B cell (primary cell): ENCODE data around the gene PDZRN3.

ENCODE experiments used
- CTCF ChIP-seq: fragments of 200-600 bp; IDR thresholded peaks from one replicate; pipeline ENCODE4 v1.8.0; 2022; ENCODE audit warnings: antibody characterized with exemption, mild to moderate bottlenecking
- EZH2 ChIP-seq: IDR thresholded peaks from 2 replicates; pipeline ENCODE4 v1.6.1; 2012; ENCODE audit warnings: borderline replicate concordance, low read depth, mild to moderate bottlenecking, moderate library complexity, low read length; ENCODE audit not compliant: insufficient read depth, poor library complexity, severe bottlenecking

GRCh38 chr3:73418681-73419080 is 206.1 kb downstream of the PDZRN3 start:
- TF ChIP-seq CTCF, result no peak
- no peak for TF ChIP-seq EZH2
